Liver (tissue), 3 donors: ENCODE results near the gene LIMA1.

Experiments used
- RAD21 ChIP-seq, 2 donors: IDR thresholded peaks; 2 replicates each; pipeline ENCODE4 v1.6.1; 2016; ENCODE audit warnings: antibody characterized with exemption in 2 of 2, mild to moderate bottlenecking in 2 of 2
- RXRA ChIP-seq, 2 donors: IDR thresholded peaks; 2 replicates each; pipeline ENCODE4 v1.6.1; 2017 to 2018; ENCODE audit warnings: antibody characterized with exemption in 2 of 2, mild to moderate bottlenecking in 1 of 2
- SP1 ChIP-seq: IDR thresholded peaks from 2 replicates; pipeline ENCODE4 v1.6.1; 2018; ENCODE audit warnings: antibody characterized with exemption, mild to moderate bottlenecking
- TAF1 ChIP-seq: conservative IDR thresholded peaks from 2 replicates; pipeline ENCODE4 v1.6.1; 2016; ENCODE audit warnings: antibody characterized with exemption, mild to moderate bottlenecking
- YY1 ChIP-seq: IDR thresholded peaks from 2 replicates; pipeline ENCODE4 v1.6.1; 2016; ENCODE audit warnings: antibody characterized with exemption, mild to moderate bottlenecking
- TF ChIP-seq, protein P1 (sequence below): fragments of 150-350 bp; IDR thresholded peaks from 2 replicates; pipeline ENCODE4 v1.5.1; 2017; ENCODE audit warnings: improper control_type of control experiment, low read depth, low read length; ENCODE audit not compliant: missing input control
- TF ChIP-seq, protein P2 (sequence below): IDR thresholded peaks from 2 replicates; pipeline ENCODE4 v1.6.1; 2016; ENCODE audit warnings: antibody characterized with exemption, mild to moderate bottlenecking
- TF ChIP-seq, protein P3 (sequence below): IDR thresholded peaks from 2 replicates; pipeline ENCODE4 v1.6.1; 2016; ENCODE audit warnings: antibody characterized with exemption
- donor health status: healthy.
- donor health status: healthy.

DNA sequence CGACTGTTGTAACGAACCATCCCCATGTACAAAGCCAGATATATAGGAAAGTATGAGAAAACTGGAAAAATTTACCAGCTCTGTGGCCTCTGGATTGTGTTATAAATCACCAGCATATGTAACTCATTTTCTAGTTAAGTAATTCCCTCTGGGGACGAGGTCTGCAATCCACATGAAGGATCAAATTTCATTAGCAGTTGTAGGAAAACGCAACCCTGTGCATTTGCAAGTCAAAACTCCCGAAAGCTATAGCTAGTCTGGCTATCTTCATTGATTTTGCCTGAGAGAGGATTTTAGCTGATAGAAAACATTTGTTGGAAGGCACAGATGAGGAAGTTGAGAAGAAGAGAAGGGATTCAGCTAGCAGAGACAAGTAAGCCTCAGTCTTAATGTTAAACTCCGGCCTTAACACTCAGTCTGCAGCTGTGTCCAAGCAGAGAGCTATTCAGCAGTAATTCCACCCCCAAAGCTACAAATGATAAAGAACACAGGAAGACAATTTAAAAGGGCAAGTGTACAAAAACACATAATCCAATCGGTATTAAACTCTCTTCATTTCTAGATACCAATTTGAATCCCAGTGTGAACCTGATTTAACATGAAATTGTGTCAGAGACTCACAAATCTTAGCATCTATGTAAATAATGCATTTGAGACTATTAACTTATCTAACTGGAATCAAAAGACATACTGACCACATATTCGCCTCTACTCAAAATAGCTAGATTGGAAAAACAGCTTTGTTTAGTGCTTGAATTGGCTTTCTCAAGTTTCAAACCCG, 61.9 kb downstream of the LIMA1 start:
- TF ChIP-seq, protein P1, sequence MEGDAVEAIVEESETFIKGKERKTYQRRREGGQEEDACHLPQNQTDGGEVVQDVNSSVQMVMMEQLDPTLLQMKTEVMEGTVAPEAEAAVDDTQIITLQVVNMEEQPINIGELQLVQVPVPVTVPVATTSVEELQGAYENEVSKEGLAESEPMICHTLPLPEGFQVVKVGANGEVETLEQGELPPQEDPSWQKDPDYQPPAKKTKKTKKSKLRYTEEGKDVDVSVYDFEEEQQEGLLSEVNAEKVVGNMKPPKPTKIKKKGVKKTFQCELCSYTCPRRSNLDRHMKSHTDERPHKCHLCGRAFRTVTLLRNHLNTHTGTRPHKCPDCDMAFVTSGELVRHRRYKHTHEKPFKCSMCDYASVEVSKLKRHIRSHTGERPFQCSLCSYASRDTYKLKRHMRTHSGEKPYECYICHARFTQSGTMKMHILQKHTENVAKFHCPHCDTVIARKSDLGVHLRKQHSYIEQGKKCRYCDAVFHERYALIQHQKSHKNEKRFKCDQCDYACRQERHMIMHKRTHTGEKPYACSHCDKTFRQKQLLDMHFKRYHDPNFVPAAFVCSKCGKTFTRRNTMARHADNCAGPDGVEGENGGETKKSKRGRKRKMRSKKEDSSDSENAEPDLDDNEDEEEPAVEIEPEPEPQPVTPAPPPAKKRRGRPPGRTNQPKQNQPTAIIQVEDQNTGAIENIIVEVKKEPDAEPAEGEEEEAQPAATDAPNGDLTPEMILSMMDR: no peak
- TF ChIP-seq, protein P2, sequence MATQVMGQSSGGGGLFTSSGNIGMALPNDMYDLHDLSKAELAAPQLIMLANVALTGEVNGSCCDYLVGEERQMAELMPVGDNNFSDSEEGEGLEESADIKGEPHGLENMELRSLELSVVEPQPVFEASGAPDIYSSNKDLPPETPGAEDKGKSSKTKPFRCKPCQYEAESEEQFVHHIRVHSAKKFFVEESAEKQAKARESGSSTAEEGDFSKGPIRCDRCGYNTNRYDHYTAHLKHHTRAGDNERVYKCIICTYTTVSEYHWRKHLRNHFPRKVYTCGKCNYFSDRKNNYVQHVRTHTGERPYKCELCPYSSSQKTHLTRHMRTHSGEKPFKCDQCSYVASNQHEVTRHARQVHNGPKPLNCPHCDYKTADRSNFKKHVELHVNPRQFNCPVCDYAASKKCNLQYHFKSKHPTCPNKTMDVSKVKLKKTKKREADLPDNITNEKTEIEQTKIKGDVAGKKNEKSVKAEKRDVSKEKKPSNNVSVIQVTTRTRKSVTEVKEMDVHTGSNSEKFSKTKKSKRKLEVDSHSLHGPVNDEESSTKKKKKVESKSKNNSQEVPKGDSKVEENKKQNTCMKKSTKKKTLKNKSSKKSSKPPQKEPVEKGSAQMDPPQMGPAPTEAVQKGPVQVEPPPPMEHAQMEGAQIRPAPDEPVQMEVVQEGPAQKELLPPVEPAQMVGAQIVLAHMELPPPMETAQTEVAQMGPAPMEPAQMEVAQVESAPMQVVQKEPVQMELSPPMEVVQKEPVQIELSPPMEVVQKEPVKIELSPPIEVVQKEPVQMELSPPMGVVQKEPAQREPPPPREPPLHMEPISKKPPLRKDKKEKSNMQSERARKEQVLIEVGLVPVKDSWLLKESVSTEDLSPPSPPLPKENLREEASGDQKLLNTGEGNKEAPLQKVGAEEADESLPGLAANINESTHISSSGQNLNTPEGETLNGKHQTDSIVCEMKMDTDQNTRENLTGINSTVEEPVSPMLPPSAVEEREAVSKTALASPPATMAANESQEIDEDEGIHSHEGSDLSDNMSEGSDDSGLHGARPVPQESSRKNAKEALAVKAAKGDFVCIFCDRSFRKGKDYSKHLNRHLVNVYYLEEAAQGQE: no peak
- TF ChIP-seq YY1: no peak
- TF ChIP-seq, protein P3, sequence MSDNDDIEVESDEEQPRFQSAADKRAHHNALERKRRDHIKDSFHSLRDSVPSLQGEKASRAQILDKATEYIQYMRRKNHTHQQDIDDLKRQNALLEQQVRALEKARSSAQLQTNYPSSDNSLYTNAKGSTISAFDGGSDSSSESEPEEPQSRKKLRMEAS: no peak
- peak in 1 of 2 donors; percentile 5 for TF ChIP-seq RAD21 (IDR thresholded peaks at IDR 0.05)
- no peak for TF ChIP-seq TAF1
- no peak for TF ChIP-seq RXRA (IDR thresholded peaks at IDR 0.05)
- TF ChIP-seq SP1: no peak
